ENCODE measurements around the gene TUBD1.
"Not testable (repeated sequence)": the region's sequence is repeated elsewhere in the genome, so short reads cannot be mapped to it uniquely, and the experiment has no call there.

The TUBD1 gene

GRCh38 chr17:59873414-59873813 is 19.3 kb downstream of the TUBD1 start:
- not testable (repeated sequence) for DNase-seq

DNA sequence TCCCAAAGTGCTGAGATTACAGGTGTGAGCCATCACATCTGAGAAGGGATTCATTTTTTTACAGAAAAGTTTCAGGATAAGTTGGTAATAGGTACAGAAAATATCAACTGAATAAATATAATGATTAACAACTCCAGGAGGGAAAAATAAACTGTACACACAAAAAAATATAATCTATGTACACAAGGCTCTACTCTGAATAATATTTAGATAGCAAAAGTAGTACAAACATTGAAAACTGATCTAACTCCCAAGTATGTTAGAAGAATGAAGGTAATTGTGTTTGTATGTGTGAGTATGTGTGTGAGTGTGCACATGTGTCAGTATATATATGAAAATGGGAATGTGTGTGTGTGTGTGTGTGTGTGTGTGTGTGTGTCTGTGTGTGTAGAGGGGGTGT is 20.4 kb downstream of the TUBD1 start:
- no peak for DNase-seq

- no peak for DNase-seq
These were observed 22.3 kb downstream of the TUBD1 start for GRCh38 chr17:59870482-59870881.

- no peak for DNase-seq
These were observed 22.9 kb downstream of the TUBD1 start for GRCh38 chr17:59869941-59870218.

GRCh38 chr17:59863616-59864015 is 29.1 kb downstream of the TUBD1 start:
- DNase-seq = no peak

- no peak for DNase-seq
These were observed 33.2 kb downstream of the TUBD1 start for GRCh38 chr17:59859444-59860025.

- no peak for DNase-seq
These were observed 33.8 kb downstream of the TUBD1 start for GRCh38 chr17:59858932-59859331.

GRCh38 chr17:59858167-59858816 is 34.5 kb downstream of the TUBD1 start:
- DNase-seq = no peak

DNA sequence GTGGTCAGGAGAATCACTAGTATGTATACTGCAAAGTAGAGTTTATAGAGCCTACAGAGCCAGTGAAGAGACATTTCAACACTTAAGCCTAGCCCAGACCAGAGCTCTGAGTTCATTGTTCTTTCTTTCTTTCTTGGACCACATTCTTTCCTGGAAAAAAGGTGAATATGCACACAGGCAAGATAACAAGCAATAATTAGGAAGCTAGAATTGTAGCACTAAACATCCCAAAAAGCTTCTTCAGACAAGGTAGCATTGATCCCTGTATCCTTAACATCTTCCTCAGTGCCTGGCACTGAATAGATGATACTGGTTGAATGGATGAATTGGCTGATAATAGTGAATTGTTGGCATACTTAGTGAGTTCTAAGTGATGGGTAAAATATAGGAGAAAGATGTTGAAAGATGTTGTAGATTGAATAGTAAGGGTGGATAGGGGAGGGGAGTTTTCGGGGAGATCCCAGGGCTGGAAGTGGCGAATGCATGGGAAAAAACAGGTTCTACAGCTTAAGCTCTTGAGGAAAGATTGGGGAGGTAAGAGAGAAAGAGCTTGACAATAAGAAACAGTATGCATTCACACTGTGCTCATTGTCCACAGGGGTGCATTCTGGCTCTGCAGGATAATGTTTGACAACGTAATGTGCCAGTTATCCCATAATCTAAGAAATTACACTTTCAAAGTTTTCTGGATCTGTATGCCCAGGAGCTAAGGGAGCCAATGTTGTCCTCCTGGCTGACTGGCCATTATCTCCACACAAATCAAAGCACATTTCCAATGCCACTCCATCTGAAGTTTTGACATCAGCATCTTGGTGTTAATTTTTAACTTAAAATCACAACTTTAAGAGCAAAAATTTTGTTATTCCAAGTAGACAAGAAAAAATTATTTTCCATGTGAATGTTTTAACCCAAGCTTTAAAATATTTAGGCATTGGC is 35.6 kb downstream of the TUBD1 start:
- no peak for DNase-seq

DNA sequence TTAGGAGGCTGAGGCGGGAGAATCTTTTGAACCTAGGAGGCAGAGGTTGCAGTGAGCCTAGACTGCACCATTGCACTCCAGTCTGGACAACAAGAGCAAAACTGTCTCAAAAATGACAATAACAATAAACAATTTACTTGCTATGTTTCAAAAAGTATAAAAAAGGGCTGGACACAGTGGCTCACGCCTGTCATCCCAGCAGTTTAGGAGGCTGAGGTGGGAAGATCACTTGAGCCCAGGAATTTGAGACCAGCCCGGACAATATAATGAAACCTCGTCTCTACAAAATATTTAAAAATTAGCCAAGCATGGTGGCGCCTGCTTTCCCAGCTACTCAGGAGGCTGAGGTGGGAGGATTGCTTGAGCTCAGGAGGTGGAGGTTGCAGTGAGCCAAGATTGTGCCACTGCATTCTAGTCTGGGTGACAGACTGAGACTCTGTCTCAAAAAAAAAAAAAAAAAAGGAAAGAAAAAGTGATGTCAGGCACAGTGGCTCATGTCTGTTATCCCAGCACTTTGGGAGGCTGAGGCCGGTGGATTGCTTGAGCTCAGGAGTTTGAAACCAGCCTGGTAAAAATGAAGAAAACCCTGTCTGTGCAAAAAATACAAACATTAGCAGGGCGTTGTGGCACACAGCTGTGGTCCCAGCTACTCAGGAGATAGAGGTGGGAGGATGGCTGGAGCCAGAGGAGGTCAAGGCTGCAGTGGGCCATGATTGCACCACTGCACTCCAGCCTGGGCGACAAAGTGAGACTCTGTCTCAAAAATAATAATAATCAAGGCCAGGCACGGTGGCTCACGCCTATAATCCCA is 38.6 kb downstream of the TUBD1 start:
- not testable (repeated sequence) for DNase-seq

- DNase-seq = peak; percentile 72
These were observed 39.4 kb downstream of the TUBD1 start for GRCh38 chr17:59853168-59853918.

- not testable (repeated sequence) for DNase-seq
These were observed 39.9 kb downstream of the TUBD1 start for GRCh38 chr17:59852847-59853167.

DNA sequence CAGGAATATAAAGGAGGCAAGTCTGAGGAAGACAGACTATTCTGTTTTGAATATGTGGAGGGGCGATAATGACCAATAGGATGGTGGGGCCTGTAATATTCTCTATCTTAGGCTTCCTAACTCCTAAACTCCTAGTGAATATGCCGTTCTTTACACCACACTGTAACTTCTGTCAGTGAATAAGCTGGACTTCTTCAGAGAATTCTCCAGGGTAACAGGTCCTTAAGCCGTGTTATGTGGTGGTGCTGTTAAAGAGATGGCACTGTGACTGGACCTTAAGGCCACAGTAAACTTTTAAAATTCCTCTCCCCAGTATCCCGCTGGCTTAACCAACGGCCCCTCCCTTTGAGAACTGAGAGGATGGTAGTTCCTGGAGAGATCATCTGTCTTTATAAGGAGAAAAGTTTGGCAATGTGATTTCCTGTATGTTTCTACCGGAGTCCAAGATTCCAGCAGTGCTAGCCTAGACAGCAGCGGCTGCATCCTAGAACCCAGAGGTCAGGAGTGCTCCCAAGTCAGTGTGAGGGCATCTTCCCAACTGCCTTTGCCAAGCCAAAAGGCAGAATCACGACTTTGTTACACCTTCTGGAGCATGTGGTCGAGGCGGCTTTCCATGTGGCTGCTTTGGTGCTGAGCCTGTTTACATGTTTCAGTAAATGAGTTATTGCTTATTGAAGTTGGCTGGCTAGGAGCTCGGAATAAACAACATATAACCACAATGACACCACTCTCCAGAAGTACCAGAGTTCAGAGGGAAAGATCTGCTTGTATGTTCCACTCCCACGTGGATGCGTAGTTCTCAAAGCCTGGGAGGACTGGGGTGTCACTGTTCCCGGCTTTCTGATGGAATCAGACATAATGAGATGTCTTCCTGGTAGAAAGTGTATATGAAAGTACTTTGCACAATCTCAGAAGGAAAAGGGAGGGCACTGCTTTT is 41.0 kb downstream of the TUBD1 start:
- DNase-seq = no peak

DNA sequence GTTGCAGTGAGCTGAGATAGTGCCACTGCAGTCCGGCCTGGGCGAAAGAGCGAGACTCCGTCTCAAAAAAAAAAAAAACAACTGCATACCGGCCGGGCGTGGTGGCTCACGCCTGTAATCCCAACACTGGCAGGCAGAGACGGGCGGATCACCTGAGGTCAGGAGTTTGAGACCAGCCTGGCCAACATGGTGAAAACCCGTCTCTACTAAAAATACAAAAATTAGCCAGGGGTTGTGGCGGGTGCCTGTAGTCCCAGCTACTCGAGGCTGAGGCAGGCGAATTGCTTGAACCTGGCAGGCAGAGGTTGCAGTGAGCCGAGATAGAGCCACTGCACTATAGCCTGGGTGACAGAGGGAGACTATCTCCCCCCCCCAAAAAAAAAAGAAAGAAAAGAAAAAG is 42.4 kb downstream of the TUBD1 start:
- not testable (repeated sequence) for DNase-seq

DNA sequence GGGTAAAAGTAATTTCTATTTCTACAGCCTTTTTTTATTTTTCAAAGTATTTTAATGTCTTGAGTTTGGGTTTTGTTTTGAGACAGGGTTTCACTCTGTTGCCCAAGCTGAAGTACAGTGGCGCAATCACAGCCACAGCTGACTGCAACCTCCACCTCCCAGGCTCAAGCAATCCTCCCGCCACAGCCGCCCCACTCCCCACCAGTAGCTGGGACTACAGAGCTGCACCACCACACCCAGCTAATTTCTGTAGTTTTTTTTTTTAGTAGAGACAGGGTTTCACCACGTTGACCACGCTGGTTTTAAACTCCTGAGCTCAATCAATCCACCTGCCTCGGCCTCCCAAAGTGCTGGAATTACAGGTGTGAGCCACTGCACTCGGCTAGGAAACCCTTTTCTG is 44.0 kb downstream of the TUBD1 start:
- peak; percentile 36 for DNase-seq

GRCh38 chr17:59848385-59848668 is 44.4 kb downstream of the TUBD1 start:
- DNase-seq = no peak

DNA sequence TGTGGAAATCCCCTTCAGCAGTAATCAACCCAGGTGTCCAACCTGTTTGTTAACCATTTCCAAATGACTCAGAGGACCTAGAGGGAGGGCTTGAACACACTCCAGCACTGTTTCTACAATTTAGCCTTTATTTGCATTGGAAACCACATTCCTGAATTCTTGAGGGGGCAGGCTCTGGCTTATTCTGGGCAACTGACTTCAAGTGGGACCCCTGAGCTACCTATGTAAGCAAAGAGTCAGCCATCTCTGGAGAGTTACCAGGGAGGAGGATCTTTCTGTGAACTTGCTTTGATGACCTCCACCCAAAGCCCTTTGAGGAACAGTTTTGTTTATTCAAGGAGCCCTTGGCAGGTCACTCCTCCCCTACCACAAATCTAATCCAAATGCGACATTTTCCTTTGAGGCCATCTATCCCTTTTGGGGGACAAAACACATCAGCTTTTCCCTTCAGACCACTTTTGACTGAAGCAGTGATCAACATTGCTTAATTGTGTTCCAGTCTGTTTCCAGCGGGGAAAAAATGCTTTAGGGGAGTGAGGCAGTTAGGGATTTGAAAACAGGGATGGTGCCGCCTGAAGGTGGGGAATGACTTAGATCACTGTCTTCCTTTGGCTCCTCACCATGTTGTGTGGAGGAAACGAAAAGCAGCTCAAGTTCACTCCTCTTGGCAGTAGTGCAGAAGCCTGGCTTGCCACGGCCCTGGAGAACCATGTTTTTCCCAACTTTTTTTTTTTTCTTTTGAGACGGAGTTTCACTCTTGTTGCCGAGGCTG is 46.2 kb downstream of the TUBD1 start:
- DNase-seq = no peak

GRCh38 chr17:59845595-59846393 is 46.9 kb downstream of the TUBD1 start:
- DNase-seq = peak; percentile 57

GRCh38 chr17:59844884-59845594 is 47.7 kb downstream of the TUBD1 start:
- no peak for DNase-seq
